K562 (cell line): ENCODE data around the gene PTPRU. TPM values are rescaled to one million over a fixed set of nuclear protein-coding genes. Genes with fewer than 3 reads are reported as not detected.

Experiments used
- ATAC-seq: fragments of 200-7000 bp; cut with Tn5 transposase; 3 replicates; pipeline ENCODE4 v1.9.1; 2020; ENCODE audit warnings: moderate library complexity
- BruUV-seq: library from RNA; stranded (reverse); fragments of 400-500 nt; replicated peaks from 2 replicates; lab custom pipeline; 2021; lab: Mats Ljungman, UMichigan
- CTCF ChIA-PET: fragments of 300-600 bp; formaldehyde crosslinking; extraction: SDS; loops from one replicate; lab custom pipeline; 2021; ENCODE audit warnings: low intra/inter-chr PET ratio; lab: Yijun Ruan, JAX
- POLR2A ChIA-PET: fragments of 300-600, 350-650 bp; sonication (Branson Sonifier 250); formaldehyde crosslinking; extraction: SDS; loops from one replicate; lab custom pipeline; 2021; ENCODE audit warnings: antibody characterized with exemption, inconsistent platforms; lab: Yijun Ruan, JAX
- DNase-seq, 4 experiments: peaks; one replicate each; pipeline versions ENCODE4 v3.0.0 to v3.0.0-alpha.2; 2011 to 2018; ENCODE audit warnings: low spot score in 3 of 4, mixed read lengths in 3 of 4; ENCODE audit errors: extremely low read depth in 1 of 4
- FAIRE-seq: peaks from 2 replicates; lab custom pipeline; 2011; peaks lifted over from hg19 to GRCh38; lab: Jason Lieb, UNC
- H2AFZ ChIP-seq: 2 replicates; pipeline ENCODE4 v1.6.0; 2011; ENCODE audit warnings: low read depth, low read length, control low read depth, inconsistent platforms
- H3K27ac ChIP-seq: fragments of 200-600 bp; 3 replicates; pipeline ENCODE4 v1.8.0; 2011; ENCODE audit warnings: low read depth, mild to moderate bottlenecking, control low read depth, inconsistent platforms, low read length, moderate library complexity, mixed read lengths; ENCODE audit errors: extremely low read depth
- H3K27me3 ChIP-seq, 2 experiments: fragments of 300-600 bp in 1 of 2; 2 replicates in 1 of 2; 3 replicates in 1 of 2; pipeline versions ENCODE4 v1.6.0 to v1.8.0; 2011; ENCODE audit warnings: inconsistent platforms in 2 of 2, low read length in 2 of 2, mild to moderate bottlenecking in 1 of 2, mixed read lengths in 1 of 2, moderate library complexity in 1 of 2; ENCODE audit not compliant: control insufficient read depth in 2 of 2, insufficient read depth in 2 of 2
- H3K36me3 ChIP-seq: fragments of 300-600 bp; 3 replicates; pipeline ENCODE4 v1.8.0; 2011; ENCODE audit warnings: mild to moderate bottlenecking, low read length, inconsistent platforms; ENCODE audit not compliant: control insufficient read depth, insufficient read depth
- H3K4me1 ChIP-seq, 2 experiments: fragments of 200-600 bp in 1 of 2; replicated peaks in 1 of 2; 2 replicates in 1 of 2; 3 replicates in 1 of 2; pipeline versions ENCODE4 v1.5.1 to v1.8.0; 2011; ENCODE audit warnings: inconsistent platforms in 2 of 2, low read length in 2 of 2, mild to moderate bottlenecking in 1 of 2, mixed read lengths in 1 of 2, moderate library complexity in 1 of 2; ENCODE audit not compliant: control insufficient read depth in 2 of 2, insufficient read depth in 2 of 2
- H3K4me2 ChIP-seq: 2 replicates; pipeline ENCODE4 v1.6.1; 2011; ENCODE audit warnings: low read length, control low read depth, inconsistent platforms, mixed read lengths; ENCODE audit not compliant: insufficient read depth
- H3K4me3 ChIP-seq: fragments of 200-600 bp; sonication (generic), shearing (Covaris generic); 2 replicates; pipeline ENCODE4 v1.5.1; 2016; ENCODE audit warnings: control low read depth, inconsistent platforms
- H3K79me2 ChIP-seq: fragments of 200-600 bp; 3 replicates; pipeline ENCODE4 v1.8.0; 2011; ENCODE audit warnings: low read length, inconsistent platforms; ENCODE audit not compliant: control insufficient read depth, insufficient read depth
- H3K9ac ChIP-seq, 2 experiments: 2 replicates each; pipeline versions ENCODE4 v1.6.0 to v1.6.1; 2011; ENCODE audit warnings: low read depth in 2 of 2, low read length in 2 of 2, control low read depth in 1 of 2, inconsistent platforms in 1 of 2, mild to moderate bottlenecking in 1 of 2, mixed read lengths in 1 of 2; ENCODE audit not compliant: insufficient read depth in 1 of 2
- H3K9me1 ChIP-seq: one replicate; pipeline ENCODE4 v1.6.0; 2011; ENCODE audit warnings: inconsistent platforms, mild to moderate bottlenecking, low read length, moderate library complexity; ENCODE audit not compliant: control insufficient read depth, insufficient read depth
- H3K9me3 ChIP-seq: replicated peaks from 2 replicates; pipeline ENCODE4 v1.5.1; 2011; ENCODE audit warnings: low read depth, low read length, inconsistent platforms; ENCODE audit not compliant: control insufficient read depth, insufficient read depth
- H4K20me1 ChIP-seq: replicated peaks from 2 replicates; pipeline ENCODE4 v1.6.1; 2011; ENCODE audit warnings: low read length, inconsistent platforms, mixed read lengths; ENCODE audit not compliant: control insufficient read depth, insufficient read depth
- ADNP ChIP-seq: fragments of 200-800 bp; sonication (Bioruptor generic); IDR thresholded peaks from 2 replicates; pipeline ENCODE4 v1.6.1; 2016; ENCODE audit warnings: missing genetic modification characterization, missing compliant biosample characterization
- ESRRB ChIP-seq: fragments of 250-450 bp; sonication (Bioruptor Pico); IDR thresholded peaks from 2 replicates; pipeline ENCODE4 v1.5.0; 2020; ENCODE audit warnings: mild to moderate bottlenecking, moderate library complexity, borderline replicate concordance
- ETV5 ChIP-seq: sonication (generic); formaldehyde crosslinking; IDR thresholded peaks from 2 replicates; pipeline ENCODE4 v1.4.0; 2020; ENCODE audit warnings: low read depth, mild to moderate bottlenecking, missing genetic modification reagents
- GTF2A2 ChIP-seq: IDR thresholded peaks from 2 replicates; pipeline ENCODE4 v1.6.1; 2016; ENCODE audit warnings: mild to moderate bottlenecking, missing genetic modification characterization, missing compliant biosample characterization
- HNRNPH1 ChIP-seq: fragments of 200-400 bp; formaldehyde crosslinking; optimal IDR thresholded peaks from 2 replicates; pipeline ENCODE3; 2017; ENCODE audit warnings: low read depth, mild to moderate bottlenecking, low read length, moderate library complexity
- KLF13 ChIP-seq: fragments of 450-650 bp; IDR thresholded peaks from 2 replicates; pipeline ENCODE4 v1.6.1; 2016; ENCODE audit warnings: missing genetic modification characterization, low read depth, mild to moderate bottlenecking, missing compliant biosample characterization, moderate library complexity, borderline replicate concordance
- KLF16 ChIP-seq: IDR thresholded peaks from 2 replicates; pipeline ENCODE4 v1.6.1; 2016; ENCODE audit warnings: antibody characterized with exemption
- MCM7 ChIP-seq, 2 experiments: fragments of 450-650 bp; IDR thresholded peaks; 2 replicates each; pipeline ENCODE4 v1.6.1; 2016 to 2018
- NFATC3 ChIP-seq: fragments of 450-650 bp; IDR thresholded peaks from 2 replicates; pipeline ENCODE4 v1.6.1; 2017; ENCODE audit warnings: mild to moderate bottlenecking
- NR2C1 ChIP-seq, 2 experiments: fragments of 450-650 bp; IDR thresholded peaks; 2 replicates each; pipeline ENCODE4 v1.6.1; 2017; ENCODE audit warnings: mild to moderate bottlenecking in 2 of 2, antibody characterized with exemption in 1 of 2, inconsistent platforms in 1 of 2, missing compliant biosample characterization in 1 of 2, missing genetic modification characterization in 1 of 2
- NR2C2 ChIP-seq, 2 experiments: fragments of 200-800 bp in 1 of 2; sonication (Bioruptor generic) in 1 of 2; sonication (generic) in 1 of 2; formaldehyde crosslinking in 1 of 2; IDR thresholded peaks; 2 replicates each; pipeline versions ENCODE4 v1.6.1 to v1.8.0; 2016 to 2022; ENCODE audit warnings: mild to moderate bottlenecking in 1 of 2, missing compliant biosample characterization in 1 of 2, missing genetic modification characterization in 1 of 2, missing genetic modification reagents in 1 of 2
- RBBP5 ChIP-seq: fragments of 200-600 bp; sonication (generic); IDR thresholded peaks from 2 replicates; pipeline ENCODE4 v1.6.1; 2012; ENCODE audit warnings: borderline replicate concordance, mild to moderate bottlenecking, low read length, control low read depth, inconsistent platforms; ENCODE audit not compliant: insufficient read depth, poor library complexity, severe bottlenecking
- TGIF2 ChIP-seq: sonication (generic); formaldehyde crosslinking; IDR thresholded peaks from 2 replicates; pipeline ENCODE4 v1.8.1; 2022; ENCODE audit warnings: mild to moderate bottlenecking, missing genetic modification reagents, moderate library complexity
- ZBED1 ChIP-seq: IDR thresholded peaks from 2 replicates; pipeline ENCODE4 v1.6.1; 2014
- ZFPM2 ChIP-seq: fragments of 250-450 bp; sonication (Bioruptor Pico); IDR thresholded peaks from 2 replicates; pipeline ENCODE4 v1.5.1; 2022; ENCODE audit warnings: mild to moderate bottlenecking
- ZNF143 ChIP-seq: sonication (generic); formaldehyde crosslinking; IDR thresholded peaks from 2 replicates; pipeline ENCODE4 v1.9.0; 2022; ENCODE audit warnings: mild to moderate bottlenecking, missing genetic modification reagents
- ZNF766 ChIP-seq: fragments of 200-800 bp; sonication (Bioruptor generic); conservative IDR thresholded peaks from 2 replicates; pipeline ENCODE4 v1.6.1; 2016; ENCODE audit warnings: missing genetic modification characterization, missing compliant biosample characterization
- WGBS: fragments of 100-300 bp; shearing (Covaris generic); methylation state at CpG from one replicate; pipeline ENCODE4 v1.1.6; 2016; ENCODE audit warnings: low coverage, mixed read lengths; ENCODE audit not compliant: insufficient coverage; ENCODE audit errors: missing lambda C conversion rate; 5-methylcytosine and 5-hydroxymethylcytosine counted together
- in situ Hi-C: fragments of 300-500 bp; cut with MboI; formaldehyde crosslinking; loops from 4 replicates; pipeline ENCODE4 v1.15.0; 2018; ENCODE audit warnings: inconsistent platforms, mixed read lengths
- intact Hi-C: fragments of 100-400 bp; cut with micrococcal nuclease; formaldehyde crosslinking; loops from 2 replicates; pipeline ENCODE4 v1.14.2; 2022
- polyA plus RNA-seq, 8 experiments: library from polyadenylated mRNA; depleted of rRNA in 4 of 8; stranded (reverse) in 5 of 8; unstranded in 3 of 8; fragments of >200 nt; fragmentation: Nextera tagmentation in 2 of 8; fragmentation: Illumina TruSeq in 1 of 8; extraction: Ambion mirVana in 2 of 8; extraction: Trizol in 1 of 8; gene quantifications; 2 replicates each; pipeline versions ENCODE4 v1.2.1 to v1.2.3, GENCODE V29; 2011 to 2014; ENCODE audit warnings: inconsistent platforms in 1 of 8, missing spikeins in 1 of 8
- total RNA-seq, 7 experiments: library from RNA; depleted of rRNA in 6 of 7; stranded (reverse); fragments of >200 nt in 6 of 7; fragmentation: Illumina TruSeq in 2 of 7; extraction: Trizol in 2 of 7; gene quantifications; 2 replicates each; pipeline versions ENCODE4 v1.2.1 to v1.2.3, GENCODE V29; 2011 to 2021; ENCODE audit warnings: low replicate concordance in 1 of 7
- TF ChIP-seq, protein P1 (sequence below): fragments of 200-400 bp; formaldehyde crosslinking; IDR thresholded peaks from 2 replicates; pipeline ENCODE4 v1.6.1; 2017; ENCODE audit warnings: mild to moderate bottlenecking, low read depth, low read length, moderate library complexity
- TF ChIP-seq, protein P2 (sequence below): fragments of 450-650 bp; formaldehyde crosslinking; conservative IDR thresholded peaks from 2 replicates; pipeline ENCODE4 v1.4.0; 2022; ENCODE audit warnings: mild to moderate bottlenecking, missing genetic modification characterization

Gene PTPRU
- total and polyA plus RNA-seq, 9 of the 15 experiments (the other 6 are each of a cell fraction or from before 2014, with no cell fraction given): 0.01 to 2.9 (median 1.0) TPM

- ChIA-PET POLR2A (no interaction called here), CTCF (no interaction called here)
- Histone ChIP-seq H3K9ac (no peak overlapping the region), H2AFZ (no peak overlapping the region), H3K4me2 (no peak overlapping the region), H3K27me3 (peaks cover 0 to 34% of the 10 kb centered on the region in 2 experiments; a peak in 3 of 5 replicates), H3K27ac (no peak overlapping the region), H3K9me3 (no peaks in the 10 kb centered on the region), H3K36me3 (no peaks in the 10 kb centered on the region), H3K4me3 (no peak overlapping the region), H3K79me2 (no peaks in the 10 kb centered on the region), H3K9me1 (no peaks in the 10 kb centered on the region), H3K4me1 (peaks cover 5 to 20% of the 10 kb centered on the region in 2 experiments; a peak in 4 of 5 replicates), H4K20me1 (peaks cover 13% of the 10 kb centered on the region)
- no peak for ATAC-seq
- TF ChIP-seq ADNP (no peak), HNRNPH1 (no peak), GTF2A2 (tag) (no peak), NFATC3 (no peak), NR2C1 (IDR thresholded peaks at IDR 0.05) (no peak), NR2C1 (tag; IDR thresholded peaks at IDR 0.05) (no peak), TGIF2 (CRISPR knock-in tag) (no peak), ZFPM2 (no peak), KLF13 (no peak), KLF16 (no peak), ESRRB (CRISPR knock-in tag) (no peak), RBBP5 (no peak), MCM7 (IDR thresholded peaks at IDR 0.05) (no peak), NR2C2 (CRISPR knock-in tag; IDR thresholded peaks at IDR 0.05) (no peak), NR2C2 (tag; IDR thresholded peaks at IDR 0.05) (no peak), ETV5 (no peak), ZNF766 (CRISPR knock-in tag) (no peak), ZBED1 (no peak), ZNF143 (CRISPR knock-in tag) (no peak)
- TF ChIP-seq, protein P1, sequence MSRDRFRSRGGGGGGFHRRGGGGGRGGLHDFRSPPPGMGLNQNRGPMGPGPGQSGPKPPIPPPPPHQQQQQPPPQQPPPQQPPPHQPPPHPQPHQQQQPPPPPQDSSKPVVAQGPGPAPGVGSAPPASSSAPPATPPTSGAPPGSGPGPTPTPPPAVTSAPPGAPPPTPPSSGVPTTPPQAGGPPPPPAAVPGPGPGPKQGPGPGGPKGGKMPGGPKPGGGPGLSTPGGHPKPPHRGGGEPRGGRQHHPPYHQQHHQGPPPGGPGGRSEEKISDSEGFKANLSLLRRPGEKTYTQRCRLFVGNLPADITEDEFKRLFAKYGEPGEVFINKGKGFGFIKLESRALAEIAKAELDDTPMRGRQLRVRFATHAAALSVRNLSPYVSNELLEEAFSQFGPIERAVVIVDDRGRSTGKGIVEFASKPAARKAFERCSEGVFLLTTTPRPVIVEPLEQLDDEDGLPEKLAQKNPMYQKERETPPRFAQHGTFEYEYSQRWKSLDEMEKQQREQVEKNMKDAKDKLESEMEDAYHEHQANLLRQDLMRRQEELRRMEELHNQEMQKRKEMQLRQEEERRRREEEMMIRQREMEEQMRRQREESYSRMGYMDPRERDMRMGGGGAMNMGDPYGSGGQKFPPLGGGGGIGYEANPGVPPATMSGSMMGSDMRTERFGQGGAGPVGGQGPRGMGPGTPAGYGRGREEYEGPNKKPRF: no peak
- TF ChIP-seq, protein P2, sequence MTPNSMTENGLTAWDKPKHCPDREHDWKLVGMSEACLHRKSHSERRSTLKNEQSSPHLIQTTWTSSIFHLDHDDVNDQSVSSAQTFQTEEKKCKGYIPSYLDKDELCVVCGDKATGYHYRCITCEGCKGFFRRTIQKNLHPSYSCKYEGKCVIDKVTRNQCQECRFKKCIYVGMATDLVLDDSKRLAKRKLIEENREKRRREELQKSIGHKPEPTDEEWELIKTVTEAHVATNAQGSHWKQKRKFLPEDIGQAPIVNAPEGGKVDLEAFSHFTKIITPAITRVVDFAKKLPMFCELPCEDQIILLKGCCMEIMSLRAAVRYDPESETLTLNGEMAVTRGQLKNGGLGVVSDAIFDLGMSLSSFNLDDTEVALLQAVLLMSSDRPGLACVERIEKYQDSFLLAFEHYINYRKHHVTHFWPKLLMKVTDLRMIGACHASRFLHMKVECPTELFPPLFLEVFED (CRISPR knock-in tag): no peak
- 8% methylated on average over 2 of the region's 2 CpGs for WGBS
- intact Hi-C loops: no loop called here
- no peak for DNase-seq
- in situ Hi-C loops: no loop called here
- no TSS peak for BruUV-seq
- FAIRE-seq: no peak
Observed at GRCh38 chr1:29326123-29326522, 89.8 kb downstream of the PTPRU start.
